DND-41 (cell line): ENCODE data around the gene SCART1.

Experiments used
- ATAC-seq: fragments of 200-7000 bp; cut with Tn5 transposase; 3 replicates; pipeline ENCODE4 v1.9.1; 2021; ENCODE audit warnings: low read depth; ENCODE audit not compliant: insufficient read depth
- DNase-seq: peaks from one replicate; pipeline ENCODE4 v3.0.0-alpha.2; 2020
- H2AFZ ChIP-seq: 2 replicates; pipeline ENCODE4 v1.6.0; 2012; ENCODE audit warnings: low read depth, low read length
- H3K27ac ChIP-seq: 2 replicates; pipeline ENCODE4 v1.5.1; 2012; ENCODE audit warnings: low read length, inconsistent platforms
- H3K27me3 ChIP-seq: fragments of 200-600 bp; sonication (generic); 2 replicates; pipeline ENCODE4 v1.6.0; 2012; ENCODE audit warnings: low read length, mild to moderate bottlenecking, inconsistent platforms; ENCODE audit not compliant: insufficient read depth, poor library complexity
- H3K36me3 ChIP-seq: 2 replicates; pipeline ENCODE4 v1.5.1; 2012; ENCODE audit warnings: low read length, inconsistent platforms; ENCODE audit not compliant: insufficient read depth
- H3K4me1 ChIP-seq: 2 replicates; pipeline ENCODE4 v1.5.1; 2012; ENCODE audit warnings: mild to moderate bottlenecking, low read length; ENCODE audit not compliant: insufficient read depth
- H3K4me2 ChIP-seq: 2 replicates; pipeline ENCODE4 v1.6.0; 2012; ENCODE audit warnings: mild to moderate bottlenecking, moderate library complexity, low read length, inconsistent platforms; ENCODE audit not compliant: insufficient read depth
- H3K4me3 ChIP-seq, 2 experiments: fragments of 200-600 bp in 1 of 2; shearing (Covaris generic) in 1 of 2; 2 replicates each; pipeline ENCODE4 v1.5.1; 2012 to 2016; ENCODE audit warnings: inconsistent platforms in 2 of 2, low read length in 2 of 2, mild to moderate bottlenecking in 2 of 2, low read depth in 1 of 2, moderate library complexity in 1 of 2
- H3K79me2 ChIP-seq: 2 replicates; pipeline ENCODE4 v1.6.0; 2012; ENCODE audit warnings: low read length, inconsistent platforms; ENCODE audit not compliant: insufficient read depth
- H3K9ac ChIP-seq: 2 replicates; pipeline ENCODE4 v1.6.0; 2012; ENCODE audit warnings: low read depth, mild to moderate bottlenecking, inconsistent platforms, low read length, moderate library complexity
- H3K9me3 ChIP-seq: 2 replicates; pipeline ENCODE4 v1.5.1; 2012; ENCODE audit warnings: low read length, moderate library complexity, mild to moderate bottlenecking, inconsistent platforms; ENCODE audit not compliant: insufficient read depth, severe bottlenecking
- H4K20me1 ChIP-seq: 2 replicates; pipeline ENCODE4 v1.6.0; 2012; ENCODE audit warnings: low read length; ENCODE audit not compliant: insufficient read depth
- EZH2 ChIP-seq: IDR thresholded peaks from 3 replicates; pipeline ENCODE4 v1.6.1; 2012; ENCODE audit warnings: borderline replicate concordance, low read depth, mild to moderate bottlenecking, moderate library complexity, low read length, inconsistent platforms; ENCODE audit not compliant: severe bottlenecking
- TF ChIP-seq, protein P1 (sequence below): IDR thresholded peaks from 2 replicates; pipeline ENCODE4 v1.5.1; 2012; ENCODE audit warnings: borderline replicate concordance, low read length, moderate library complexity, mild to moderate bottlenecking; ENCODE audit not compliant: poor library complexity, severe bottlenecking; ENCODE audit errors: extremely low read depth

The SCART1 gene

DNA sequence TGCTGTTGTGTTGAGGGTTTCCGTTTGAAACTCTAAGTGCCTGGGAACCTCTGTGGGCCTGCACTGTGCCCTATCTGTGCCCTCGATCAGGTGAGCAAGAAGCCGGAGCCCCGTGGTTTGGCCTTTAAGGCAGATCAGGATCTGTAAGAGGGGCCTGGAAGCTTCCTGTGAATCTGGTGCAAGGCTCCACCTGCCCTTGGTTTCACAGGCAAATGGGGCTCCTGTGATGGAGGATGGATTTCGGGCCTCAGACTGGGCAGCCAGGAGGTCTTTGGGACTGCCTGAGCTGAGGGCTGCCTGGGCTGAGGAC lies 21.6 kb downstream of the SCART1 start:
- H3K4me2 ChIP-seq, result no peak overlapping the region
- H3K9me3 ChIP-seq, result no peaks in the 10 kb centered on the region
- no peak overlapping the region for H3K27ac ChIP-seq
- DNase-seq (peak; percentile 34), ATAC-seq (peak; percentile 84)
- no peak overlapping the region for H2AFZ ChIP-seq
- H4K20me1 ChIP-seq, result no peaks in the 10 kb centered on the region
- H3K9ac ChIP-seq, result no peak overlapping the region
- peaks cover 8% of the 10 kb centered on the region for H3K4me1 ChIP-seq
- no peaks in the 10 kb centered on the region for H3K36me3 ChIP-seq
- no peaks in the 10 kb centered on the region for H3K27me3 ChIP-seq
- no peak overlapping the region for H3K4me3 ChIP-seq
- no peaks in the 10 kb centered on the region for H3K79me2 ChIP-seq
- no peak for TF ChIP-seq EZH2
- TF ChIP-seq, protein P1, sequence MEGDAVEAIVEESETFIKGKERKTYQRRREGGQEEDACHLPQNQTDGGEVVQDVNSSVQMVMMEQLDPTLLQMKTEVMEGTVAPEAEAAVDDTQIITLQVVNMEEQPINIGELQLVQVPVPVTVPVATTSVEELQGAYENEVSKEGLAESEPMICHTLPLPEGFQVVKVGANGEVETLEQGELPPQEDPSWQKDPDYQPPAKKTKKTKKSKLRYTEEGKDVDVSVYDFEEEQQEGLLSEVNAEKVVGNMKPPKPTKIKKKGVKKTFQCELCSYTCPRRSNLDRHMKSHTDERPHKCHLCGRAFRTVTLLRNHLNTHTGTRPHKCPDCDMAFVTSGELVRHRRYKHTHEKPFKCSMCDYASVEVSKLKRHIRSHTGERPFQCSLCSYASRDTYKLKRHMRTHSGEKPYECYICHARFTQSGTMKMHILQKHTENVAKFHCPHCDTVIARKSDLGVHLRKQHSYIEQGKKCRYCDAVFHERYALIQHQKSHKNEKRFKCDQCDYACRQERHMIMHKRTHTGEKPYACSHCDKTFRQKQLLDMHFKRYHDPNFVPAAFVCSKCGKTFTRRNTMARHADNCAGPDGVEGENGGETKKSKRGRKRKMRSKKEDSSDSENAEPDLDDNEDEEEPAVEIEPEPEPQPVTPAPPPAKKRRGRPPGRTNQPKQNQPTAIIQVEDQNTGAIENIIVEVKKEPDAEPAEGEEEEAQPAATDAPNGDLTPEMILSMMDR, result no peak

DNA sequence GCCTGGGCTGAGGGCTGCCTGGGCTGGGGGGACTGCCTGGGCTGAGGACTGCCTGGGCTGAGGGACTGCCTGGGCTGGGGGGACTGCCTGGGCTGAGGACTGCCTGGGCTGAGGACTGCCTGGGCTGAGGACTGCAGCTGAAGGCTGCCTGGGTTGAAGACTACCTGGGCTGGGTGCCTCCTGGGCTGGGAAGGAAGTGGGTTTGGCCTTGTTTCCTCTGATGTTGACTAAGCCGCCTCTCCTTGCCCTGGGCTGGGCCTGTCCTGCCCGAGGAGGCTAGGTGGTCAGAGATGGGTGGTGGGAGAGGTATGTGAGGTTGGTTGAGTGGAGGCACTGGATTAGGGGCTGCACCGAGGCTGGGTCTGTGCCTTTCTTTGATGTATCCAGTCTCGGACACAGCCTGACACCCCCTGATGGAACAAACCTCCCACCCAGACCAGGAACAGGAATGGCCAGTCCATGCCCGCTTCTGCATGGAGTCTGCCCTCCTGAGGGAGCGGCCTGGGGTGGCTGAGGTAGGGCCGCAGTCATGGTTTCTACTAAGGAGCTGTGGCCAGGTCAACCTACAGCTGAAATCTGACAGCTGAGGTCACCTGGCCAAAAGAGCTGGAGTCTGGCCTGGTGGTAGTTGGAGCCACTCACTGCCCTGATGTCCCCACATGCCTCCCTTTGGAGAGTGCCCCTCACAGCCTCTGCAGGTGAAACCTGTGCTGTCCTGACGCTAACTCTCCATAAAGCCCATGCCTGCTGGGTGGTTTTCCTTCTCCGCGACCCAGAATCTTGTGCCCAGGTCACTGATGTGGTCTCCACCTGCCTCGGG lies 22.3 kb downstream of the SCART1 start:
- Histone ChIP-seq H3K4me2 (no peak overlapping the region), H3K27me3 (no peaks in the 10 kb centered on the region), H3K4me3 (no peak overlapping the region), H3K9ac (no peak overlapping the region), H3K36me3 (no peaks in the 10 kb centered on the region), H3K4me1 (peaks cover 8% of the 10 kb centered on the region), H3K9me3 (no peaks in the 10 kb centered on the region), H2AFZ (no peak overlapping the region), H3K27ac (no peak overlapping the region), H4K20me1 (no peaks in the 10 kb centered on the region), H3K79me2 (no peaks in the 10 kb centered on the region)
- DNase-seq (no peak), ATAC-seq (peak; percentile 70)
- no peak for TF ChIP-seq EZH2
- TF ChIP-seq, protein P1, result no peak

DNA sequence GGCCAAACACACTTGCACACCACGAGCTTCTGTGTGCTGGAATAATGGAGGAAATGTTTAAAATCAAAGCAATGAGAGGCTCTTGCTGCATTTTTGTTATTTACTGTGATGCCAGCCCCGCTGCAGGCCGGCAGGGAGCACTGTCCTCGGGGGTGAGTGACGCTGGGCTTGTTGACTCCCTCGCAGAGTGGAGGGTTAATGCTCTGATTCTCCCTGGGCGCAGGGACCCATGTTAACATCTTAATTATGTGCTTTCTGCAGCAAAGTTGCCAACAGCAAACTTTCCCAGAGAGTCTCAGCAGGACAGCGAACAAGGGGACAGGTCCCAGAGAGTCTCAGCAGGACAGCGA lies 22.9 kb downstream of the SCART1 start:
- TF ChIP-seq, protein P1, result no peak
- no peak for TF ChIP-seq EZH2
- H3K9me3 ChIP-seq, result no peaks in the 10 kb centered on the region
- H3K27ac ChIP-seq, result no peak overlapping the region
- H3K9ac ChIP-seq, result no peak overlapping the region
- no peaks in the 10 kb centered on the region for H3K27me3 ChIP-seq
- H3K4me2 ChIP-seq, result no peak overlapping the region
- H3K4me3 ChIP-seq, result no peak overlapping the region
- no peak overlapping the region for H2AFZ ChIP-seq
- peaks cover 8% of the 10 kb centered on the region for H3K4me1 ChIP-seq
- DNase-seq (no peak), ATAC-seq (no peak)
- H3K79me2 ChIP-seq, result no peaks in the 10 kb centered on the region
- no peaks in the 10 kb centered on the region for H4K20me1 ChIP-seq
- no peaks in the 10 kb centered on the region for H3K36me3 ChIP-seq

DNA sequence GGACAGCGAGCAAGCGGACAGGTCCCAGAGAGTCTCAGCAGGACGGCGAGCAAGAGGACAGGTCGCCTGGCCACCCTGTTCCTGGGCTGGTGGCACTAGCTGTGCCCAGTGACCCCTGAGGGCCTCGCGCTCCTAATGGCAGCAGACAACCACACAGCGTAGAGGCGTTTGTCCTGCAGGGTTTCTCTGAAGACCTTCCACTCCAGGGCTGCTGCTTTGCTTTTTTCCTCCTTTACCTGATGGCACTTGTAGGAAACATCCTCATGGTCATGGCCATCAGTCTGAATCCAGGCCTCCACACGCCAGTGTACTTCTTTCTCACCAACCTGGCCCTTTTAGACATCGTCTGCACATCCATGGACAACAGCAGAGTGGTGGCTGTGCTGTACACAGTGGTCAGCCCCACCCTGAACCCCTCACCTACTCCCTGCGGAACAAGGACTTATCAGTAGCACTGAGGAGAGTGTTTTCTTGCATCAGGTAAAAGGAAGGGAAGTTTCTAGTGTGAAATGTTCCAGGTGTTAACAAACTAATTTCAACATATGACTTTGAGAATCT lies 27.4 kb downstream of the SCART1 start:
- no peaks in the 10 kb centered on the region for H3K4me1 ChIP-seq
- no peak overlapping the region for H3K9ac ChIP-seq
- H2AFZ ChIP-seq, result no peak overlapping the region
- H3K9me3 ChIP-seq, result peaks cover 10% of the 10 kb centered on the region
- no peak overlapping the region for H3K4me2 ChIP-seq
- no peaks in the 10 kb centered on the region for H4K20me1 ChIP-seq
- ATAC-seq (no peak), DNase-seq (no peak)
- no peaks in the 10 kb centered on the region for H3K27me3 ChIP-seq
- H3K79me2 ChIP-seq, result no peaks in the 10 kb centered on the region
- no peak overlapping the region for H3K4me3 ChIP-seq
- H3K27ac ChIP-seq, result no peak overlapping the region
- no peak for TF ChIP-seq EZH2
- TF ChIP-seq, protein P1, result no peak
- no peaks in the 10 kb centered on the region for H3K36me3 ChIP-seq
